Esophagus muscularis mucosa (tissue), 4 donors: ENCODE data around the gene STK10.

Experiments
- CTCF ChIP-seq, 3 experiments: fragments of 200-600 bp in 2 of 3; fragments of 450-650 bp in 1 of 3; sonication (generic) in 2 of 3; IDR thresholded peaks; one replicate each; pipeline ENCODE4 v1.5.1; 2017 to 2019; ENCODE audit warnings: antibody characterized with exemption in 3 of 3, mild to moderate bottlenecking in 2 of 3, moderate library complexity in 1 of 3
- EP300 ChIP-seq: sonication (generic); formaldehyde crosslinking; IDR thresholded peaks from one replicate; pipeline ENCODE4 v1.6.1; 2017; ENCODE audit warnings: antibody characterized with exemption
- POLR2A ChIP-seq: fragments of 450-650 bp; IDR thresholded peaks from one replicate; pipeline ENCODE4 v1.6.1; 2017; ENCODE audit warnings: antibody characterized with exemption, moderate library complexity, mild to moderate bottlenecking, low read depth
- POLR2AphosphoS5 ChIP-seq, 2 donors: sonication (generic); formaldehyde crosslinking; IDR thresholded peaks; one replicate each; pipeline ENCODE4 v1.6.1; 2017; ENCODE audit warnings: antibody characterized with exemption in 2 of 2

GRCh38 chr5:172102913-172103626 is 85.0 kb downstream of the STK10 start:
- TF ChIP-seq CTCF (IDR thresholded peaks at IDR 0.05) (no peak), POLR2A (no peak), EP300 (no peak), POLR2AphosphoS5 (IDR thresholded peaks at IDR 0.05) (peak; percentile 31 to 50)
